Stomach (tissue), 4 donors: ENCODE measurements around the gene KIF18B.

ENCODE experiments used
- POLR2A ChIP-seq, 4 donors: fragments of 450-650 bp; IDR thresholded peaks; one replicate each; pipeline ENCODE4 v1.6.1; 2016; ENCODE audit warnings: antibody characterized with exemption in 4 of 4, control low read depth in 2 of 4, mild to moderate bottlenecking in 1 of 4, moderate library complexity in 1 of 4
- POLR2AphosphoS5 ChIP-seq, 3 donors: sonication (generic); formaldehyde crosslinking; IDR thresholded peaks; one replicate each; pipeline ENCODE4 v1.6.1; 2016; ENCODE audit warnings: antibody characterized with exemption in 3 of 3
- TF ChIP-seq, protein P1 (sequence below), 7 experiments: fragments of 450-650 bp in 4 of 7; fragments of 200-600 bp in 3 of 7; sonication (generic) in 3 of 7; IDR thresholded peaks; one replicate each; pipeline ENCODE4 v1.5.1; 2016 to 2019; ENCODE audit warnings: antibody characterized with exemption in 7 of 7, control low read depth in 2 of 7, mild to moderate bottlenecking in 1 of 7

GRCh38 chr17:44915321-44915726, 32.2 kb downstream of the KIF18B start, which contains the start of gene GFAP:
- TF ChIP-seq, protein P1, sequence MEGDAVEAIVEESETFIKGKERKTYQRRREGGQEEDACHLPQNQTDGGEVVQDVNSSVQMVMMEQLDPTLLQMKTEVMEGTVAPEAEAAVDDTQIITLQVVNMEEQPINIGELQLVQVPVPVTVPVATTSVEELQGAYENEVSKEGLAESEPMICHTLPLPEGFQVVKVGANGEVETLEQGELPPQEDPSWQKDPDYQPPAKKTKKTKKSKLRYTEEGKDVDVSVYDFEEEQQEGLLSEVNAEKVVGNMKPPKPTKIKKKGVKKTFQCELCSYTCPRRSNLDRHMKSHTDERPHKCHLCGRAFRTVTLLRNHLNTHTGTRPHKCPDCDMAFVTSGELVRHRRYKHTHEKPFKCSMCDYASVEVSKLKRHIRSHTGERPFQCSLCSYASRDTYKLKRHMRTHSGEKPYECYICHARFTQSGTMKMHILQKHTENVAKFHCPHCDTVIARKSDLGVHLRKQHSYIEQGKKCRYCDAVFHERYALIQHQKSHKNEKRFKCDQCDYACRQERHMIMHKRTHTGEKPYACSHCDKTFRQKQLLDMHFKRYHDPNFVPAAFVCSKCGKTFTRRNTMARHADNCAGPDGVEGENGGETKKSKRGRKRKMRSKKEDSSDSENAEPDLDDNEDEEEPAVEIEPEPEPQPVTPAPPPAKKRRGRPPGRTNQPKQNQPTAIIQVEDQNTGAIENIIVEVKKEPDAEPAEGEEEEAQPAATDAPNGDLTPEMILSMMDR (IDR thresholded peaks at IDR 0.05) = no peak
- TF ChIP-seq POLR2A (IDR thresholded peaks at IDR 0.05) (no peak), POLR2AphosphoS5 (IDR thresholded peaks at IDR 0.05) (no peak)
